Fibroblast of peridontal ligament (primary cell): ENCODE data around the gene RIPK4.

Source experiments
- DNase-seq: peaks from one replicate; pipeline ENCODE4 v3.0.0-alpha.2; 2010; ENCODE audit errors: extremely low read depth

The RIPK4 gene

GRCh38 chr21:41753006-41753898, 13.6 kb downstream of the RIPK4 start:
- DNase-seq: no peak

GRCh38 chr21:41752231-41752681, 14.6 kb downstream of the RIPK4 start:
- DNase-seq: peak; percentile 42

GRCh38 chr21:41751611-41752011, 15.2 kb downstream of the RIPK4 start:
- no peak for DNase-seq

- DNase-seq: peak; percentile 15
Observed at GRCh38 chr21:41750532-41751151, 16.2 kb downstream of the RIPK4 start.

GRCh38 chr21:41750051-41750450, 16.8 kb downstream of the RIPK4 start:
- DNase-seq: no peak

- DNase-seq: no peak
Observed at GRCh38 chr21:41749286-41749685, 17.6 kb downstream of the RIPK4 start.

GRCh38 chr21:41747943-41748738, 18.7 kb downstream of the RIPK4 start:
- no peak for DNase-seq

- no peak for DNase-seq
Observed at GRCh38 chr21:41746744-41747006, 20.2 kb downstream of the RIPK4 start.

- no peak for DNase-seq
Observed at GRCh38 chr21:41745971-41746743, 20.7 kb downstream of the RIPK4 start.

GRCh38 chr21:41745026-41745820, 21.6 kb downstream of the RIPK4 start:
- no peak for DNase-seq

GRCh38 chr21:41744028-41744930, 22.6 kb downstream of the RIPK4 start:
- no peak for DNase-seq

GRCh38 chr21:41743321-41744027, 23.4 kb downstream of the RIPK4 start:
- no peak for DNase-seq

GRCh38 chr21:41742073-41742875, 24.6 kb downstream of the RIPK4 start:
- DNase-seq: no peak

GRCh38 chr21:41741253-41742072, 25.4 kb downstream of the RIPK4 start:
- DNase-seq: no peak

GRCh38 chr21:41740604-41741252, 26.1 kb downstream of the RIPK4 start:
- DNase-seq: no peak

GRCh38 chr21:41739936-41740335, 26.9 kb downstream of the RIPK4 start:
- no peak for DNase-seq

GRCh38 chr21:41739011-41739410, 27.8 kb downstream of the RIPK4 start:
- no peak for DNase-seq
